ENCODE data around the gene NUP62.

GRCh38 chr19:49949742-49950589 is 20.7 kb upstream of the NUP62 start:
- no peak for TF ChIP-seq POLR2A (IDR thresholded peaks at IDR 0.05; ENCODE audit: low read depth, low read length)
- no peak for TF ChIP-seq CTCF (conservative IDR thresholded peaks at IDR 0.05; ENCODE audit: low read depth, low read length)
- TF ChIP-seq RAD21 (IDR thresholded peaks at IDR 0.05; ENCODE audit: low read length): no peak
- TF ChIP-seq SMC3 (IDR thresholded peaks at IDR 0.05; ENCODE audit: low read depth, low read length): no peak
- no peak for TF ChIP-seq USF2 (IDR thresholded peaks at IDR 0.05; ENCODE audit: low read depth, low read length)
- TF ChIP-seq CEBPB (IDR thresholded peaks at IDR 0.05; ENCODE audit: low read depth, low read length): no peak
- no peak for TF ChIP-seq MAFK (IDR thresholded peaks at IDR 0.05; ENCODE audit: low read depth, low read length)
- TF ChIP-seq MXI1 (IDR thresholded peaks at IDR 0.05; ENCODE audit: borderline replicate concordance, low read depth, low read length): no peak
- TF ChIP-seq ELK1 (IDR thresholded peaks at IDR 0.05; ENCODE audit: borderline replicate concordance, low read depth, low read length): no peak
- no peak for TF ChIP-seq MAZ (IDR thresholded peaks at IDR 0.05; ENCODE audit: borderline replicate concordance, low read depth, low read length)
- no peak for TF ChIP-seq RFX5 (IDR thresholded peaks at IDR 0.05; ENCODE audit: low read depth, low read length)
- no peak for TF ChIP-seq BHLHE40 (IDR thresholded peaks at IDR 0.05; ENCODE audit: low read depth, low read length)
